Ureter (tissue), 1 donor: Measurements from ENCODE around the gene KLHL4. TPM values are rescaled to one million over a fixed set of nuclear protein-coding genes. Genes with fewer than 3 reads are reported as not detected.
"Not testable (repeated sequence)": the region's sequence is repeated elsewhere in the genome, so short reads cannot be mapped to it uniquely, and the experiment has no call there.

ENCODE experiments used
- DNase-seq: peaks from one replicate; pipeline ENCODE4 v3.0.0-alpha.2; 2020; ENCODE audit warnings: low spot score
- total RNA-seq: library from RNA; stranded (reverse); gene quantifications from one replicate; pipeline ENCODE4 v1.2.4, GENCODE V29; 2023
- donor health status: DM: yes; HTN: yes; CAD: no.

KLHL4 gene
- 0.49 TPM for total RNA-seq

DNA sequence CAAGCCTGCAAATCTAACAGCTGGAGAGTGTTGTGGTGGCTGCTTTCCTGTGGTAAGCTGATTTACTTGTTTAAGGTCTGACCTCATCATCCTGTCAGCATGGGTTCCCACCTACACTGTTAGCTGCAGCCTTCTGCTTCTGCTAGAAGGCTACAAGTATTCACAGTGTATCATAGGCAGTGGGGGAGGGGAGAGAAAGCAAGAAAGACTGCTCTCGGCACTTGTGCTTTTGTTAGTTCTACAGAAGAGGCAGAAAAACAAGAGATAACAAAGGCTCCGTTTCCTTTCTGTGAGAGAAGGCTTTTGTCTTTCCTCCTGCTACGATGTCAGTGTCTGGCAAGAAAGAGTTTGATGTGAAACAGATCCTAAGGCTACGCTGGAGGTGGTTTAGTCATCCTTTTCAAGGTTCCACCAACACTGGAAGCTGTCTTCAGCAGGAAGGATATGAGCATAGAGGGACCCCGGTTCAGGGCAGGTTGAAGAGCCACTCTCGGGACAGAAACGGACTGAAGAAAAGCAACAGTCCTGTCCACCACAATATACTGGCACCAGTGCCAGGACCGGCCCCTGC is at the start of gene KLHL4:
Gene KLHL4, plus strand, starts transcription at position 232 of the 571 bp plus-strand sequence. Its CDS starts 92 bp downstream, at position 324.
- no peak for DNase-seq

DNA sequence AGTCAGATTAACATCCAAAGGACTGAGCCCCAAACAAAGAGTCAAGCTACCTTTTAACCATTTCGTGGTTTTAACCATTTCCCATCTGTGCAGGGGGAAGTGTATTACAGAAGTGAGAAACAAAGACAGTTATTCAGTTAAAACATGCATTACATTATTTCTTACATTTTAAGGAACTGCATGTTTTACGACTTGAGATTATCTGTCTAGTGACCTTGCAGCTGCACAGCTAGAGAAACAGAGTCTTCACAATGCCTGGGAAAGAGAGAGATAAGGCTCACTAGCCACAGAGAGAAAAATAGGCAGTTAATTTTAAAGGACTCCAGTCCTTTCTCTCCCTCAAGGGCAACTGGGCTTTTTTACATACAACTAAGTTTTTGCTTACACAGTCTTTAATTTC is 48.7 kb upstream of the KLHL4 start:
- DNase-seq: no peak

GRCh38 chrX:87475793-87476192 is 41.8 kb upstream of the KLHL4 start:
- no peak for DNase-seq

- DNase-seq: not testable (repeated sequence)
Observed at GRCh38 chrX:87478703-87479102, 38.9 kb upstream of the KLHL4 start.

GRCh38 chrX:87489071-87489470 is 28.5 kb upstream of the KLHL4 start:
- DNase-seq: no peak

GRCh38 chrX:87515836-87516235 is 1.8 kb upstream of the KLHL4 start:
- no peak for DNase-seq

GRCh38 chrX:87516717-87517121 is 883 bp upstream of the KLHL4 start:
- no peak for DNase-seq

- no peak for DNase-seq
Observed at GRCh38 chrX:87518504-87518903, 902 bp downstream of the KLHL4 start.

GRCh38 chrX:87525771-87526229 is 8.2 kb downstream of the KLHL4 start:
- no peak for DNase-seq

DNA sequence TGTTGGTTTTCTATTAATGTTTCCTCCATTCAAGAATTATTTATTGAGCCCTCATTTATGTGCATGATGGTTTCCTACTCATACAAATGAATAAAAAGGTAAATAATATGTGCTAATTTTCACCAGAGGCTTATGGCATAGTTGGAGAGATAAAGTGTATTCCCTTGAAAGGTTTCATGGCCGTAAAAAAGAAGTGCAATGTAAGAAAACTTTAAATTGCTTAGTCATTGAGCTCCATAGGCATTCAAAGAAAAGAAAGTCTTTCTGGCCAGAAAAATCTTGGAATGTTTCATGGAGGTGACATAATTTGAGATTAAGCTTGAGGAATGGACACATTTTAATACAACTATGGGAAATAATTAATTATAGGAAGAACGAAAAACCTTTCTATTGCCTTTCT is 8.7 kb downstream of the KLHL4 start:
- no peak for DNase-seq

- DNase-seq: no peak
Observed at GRCh38 chrX:87528487-87528886, 10.9 kb downstream of the KLHL4 start.

DNA sequence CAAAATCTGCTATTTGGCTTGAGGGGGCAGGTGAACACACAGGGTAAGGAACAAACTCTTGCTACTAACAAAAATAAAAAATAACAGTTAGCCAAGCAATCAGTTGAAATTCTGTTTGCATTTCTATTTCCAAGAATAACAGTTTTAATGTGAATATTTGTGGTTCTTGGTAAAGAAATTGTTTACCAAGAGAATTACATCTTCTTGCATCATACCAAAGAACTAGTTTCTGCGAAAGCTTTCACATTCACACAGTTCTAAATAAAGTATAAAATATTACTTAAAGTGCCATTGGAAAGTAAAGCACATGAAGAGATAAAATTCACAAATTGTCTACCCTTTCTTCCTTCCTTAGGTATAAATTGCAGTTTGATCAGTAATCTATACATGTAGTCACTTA is 54.4 kb downstream of the KLHL4 start:
- DNase-seq: no peak

- DNase-seq: no peak
Observed at GRCh38 chrX:87572901-87573300, 55.3 kb downstream of the KLHL4 start.

DNA sequence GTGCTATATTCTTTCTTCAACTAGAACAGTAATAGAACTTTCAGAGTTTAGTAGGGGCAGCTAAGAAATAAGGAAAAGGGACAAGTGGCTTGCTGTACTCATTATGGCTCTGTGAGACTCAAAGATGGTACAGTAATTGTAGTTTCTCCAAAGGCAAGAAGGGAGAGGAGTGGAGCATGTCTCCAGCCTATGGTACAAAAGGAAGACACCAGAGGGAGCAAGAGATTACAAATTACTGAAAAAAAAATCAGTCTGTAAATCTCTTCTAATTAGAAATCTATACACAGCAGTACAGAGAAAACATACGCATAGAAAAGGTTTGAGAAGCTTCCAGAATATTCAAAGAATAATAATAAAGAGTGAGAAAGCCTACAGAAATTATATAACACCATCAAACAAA is 61.4 kb downstream of the KLHL4 start:
- DNase-seq: no peak

GRCh38 chrX:87580862-87581261 is 63.3 kb downstream of the KLHL4 start:
- DNase-seq: no peak

DNA sequence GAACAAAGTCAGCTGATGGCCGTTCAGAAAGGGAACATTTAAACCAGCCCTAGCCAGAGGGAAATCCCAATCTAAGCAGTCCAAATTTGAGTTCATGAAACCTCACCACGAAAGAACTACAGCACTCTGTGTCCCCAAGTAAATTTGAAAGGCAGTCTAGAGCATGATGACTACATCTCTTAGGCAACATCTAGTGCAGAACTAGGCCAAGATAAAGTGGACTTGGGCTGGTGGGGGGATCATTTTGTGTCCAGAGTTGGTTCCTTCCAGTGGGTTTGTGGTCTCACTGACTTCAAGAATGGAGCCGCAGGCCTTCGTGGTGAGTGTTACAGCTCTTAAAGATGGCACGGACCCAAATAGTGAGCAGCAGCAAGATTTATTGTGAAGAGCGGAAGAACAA is 64.9 kb downstream of the KLHL4 start:
- no peak for DNase-seq

DNA sequence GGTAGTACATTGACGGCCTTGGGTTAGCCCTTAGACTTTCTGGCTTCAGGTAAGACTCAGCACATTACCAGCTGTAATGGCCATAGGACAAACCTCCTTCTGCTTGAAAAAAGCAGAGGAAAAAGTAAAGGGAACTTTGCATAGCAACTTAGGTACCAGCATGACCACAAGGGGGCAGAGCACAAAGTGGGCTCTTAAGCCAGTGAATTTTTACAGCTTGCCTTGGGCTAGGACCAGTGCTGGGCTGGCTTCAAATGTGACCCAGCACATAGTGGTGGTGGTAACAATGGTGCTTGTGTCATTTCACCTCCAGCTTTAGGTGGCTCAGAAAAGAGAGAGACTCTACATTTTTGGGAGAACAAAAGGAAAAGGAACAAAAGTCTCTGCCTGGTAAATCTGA is 66.1 kb downstream of the KLHL4 start:
- no peak for DNase-seq

DNA sequence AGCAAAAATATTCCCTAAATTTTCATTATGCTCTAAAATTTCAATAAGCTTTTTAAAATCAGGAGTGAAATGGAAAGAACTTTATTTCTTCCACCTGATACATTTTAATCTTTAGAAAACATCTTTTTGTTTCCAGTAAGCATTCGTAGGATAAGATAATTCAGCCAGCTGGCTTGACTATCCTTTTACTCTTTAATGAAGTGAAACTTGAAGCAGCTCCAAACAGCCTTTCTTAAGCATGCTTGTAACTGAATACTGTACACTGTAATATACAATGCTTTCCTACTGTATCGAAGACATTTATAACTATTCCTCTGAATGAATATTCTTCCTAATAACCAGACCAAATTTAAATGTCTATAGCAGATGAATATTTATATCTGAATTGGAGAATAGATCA is 98.8 kb downstream of the KLHL4 start:
- DNase-seq: no peak

GRCh38 chrX:87621697-87622096 is 104.1 kb downstream of the KLHL4 start:
- DNase-seq: no peak

- DNase-seq: no peak
Observed at GRCh38 chrX:87626996-87627395, 109.4 kb downstream of the KLHL4 start.

DNA sequence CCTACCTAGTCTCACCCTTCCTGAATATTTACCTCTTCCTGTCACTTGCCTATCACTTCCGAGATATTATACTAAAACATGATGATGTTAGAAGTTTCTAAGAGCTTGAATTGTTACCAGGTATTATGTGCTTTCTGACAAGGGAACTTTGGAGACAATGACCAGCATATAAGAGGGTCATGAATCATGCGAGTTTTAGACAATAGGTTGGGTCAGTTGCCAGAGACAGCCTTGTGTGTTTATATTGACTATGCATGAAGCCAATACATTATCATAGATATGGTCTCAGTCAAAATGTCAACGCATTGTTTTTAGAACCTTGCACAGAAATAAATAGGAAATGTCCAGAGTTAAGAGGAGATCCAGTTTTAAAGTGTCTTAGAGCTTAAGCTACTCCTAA is 116.8 kb downstream of the KLHL4 start:
- no peak for DNase-seq

DNA sequence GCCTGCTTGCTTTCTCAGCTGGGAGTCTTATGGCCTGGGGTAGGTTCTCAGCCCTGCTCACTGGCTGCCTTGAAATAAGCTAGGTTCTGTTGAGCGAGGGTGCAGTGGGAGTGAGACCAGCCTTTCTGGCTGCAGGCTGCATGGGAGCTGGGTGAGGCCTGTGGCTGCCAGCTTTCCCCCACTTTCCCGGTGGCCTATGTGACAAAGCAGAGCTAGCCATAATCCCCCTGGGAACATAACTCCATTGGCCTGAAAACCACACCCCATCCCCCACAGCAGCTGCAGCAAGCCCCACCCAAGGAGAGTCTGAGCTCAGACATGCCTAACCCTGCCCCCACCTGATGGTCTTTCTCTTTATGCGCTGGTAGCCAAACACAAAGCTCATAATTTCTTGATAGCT is 118.9 kb downstream of the KLHL4 start:
- no peak for DNase-seq

DNA sequence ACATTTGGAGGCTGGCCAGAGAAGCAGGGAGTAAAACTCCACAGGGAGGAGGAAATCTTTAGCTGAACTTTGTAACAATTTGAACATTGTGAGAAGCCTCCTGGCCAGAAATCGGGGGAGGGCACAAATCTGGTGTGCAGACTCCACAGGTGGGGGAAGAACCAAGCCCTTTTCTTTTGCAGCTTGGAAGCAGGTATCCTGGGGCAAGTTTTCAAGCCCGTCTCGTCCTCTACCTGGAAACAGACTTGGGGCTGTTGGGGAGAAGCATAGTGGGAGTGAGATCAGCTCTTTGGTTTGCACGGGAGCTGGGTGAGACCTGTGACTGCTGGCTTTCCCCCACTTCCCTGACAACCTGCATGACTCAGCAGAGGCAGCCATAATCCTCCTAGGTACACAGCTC is 123.8 kb downstream of the KLHL4 start:
- DNase-seq: not testable (repeated sequence)

GRCh38 chrX:87661761-87662160 is 144.2 kb downstream of the KLHL4 start:
- DNase-seq: no peak
